ENCODE results near the gene COX10.

The COX10 gene

GRCh38 chr17:14095631-14096030 is 26.3 kb downstream of the COX10 start:
- Histone ChIP-seq H3K4me3 (ENCODE audit: low read length in 2 of 2) (no peak overlapping the region), H3K9ac (ENCODE audit: low read length in 2 of 2) (no peak overlapping the region), H3K9me3 (ENCODE audit: control insufficient read depth in 2 of 2, low read length in 2 of 2) (no peaks in the 10 kb centered on the region), H3K4me1 (ENCODE audit: control insufficient read depth, insufficient read depth, low read length) (no peaks in the 10 kb centered on the region), H3K27ac (ENCODE audit: low read length) (no peak overlapping the region), H3K36me3 (ENCODE audit: control insufficient read depth in 2 of 2, insufficient read depth in 2 of 2, low read length in 2 of 2) (no peaks in the 10 kb centered on the region), H3K27me3 (ENCODE audit: control insufficient read depth in 1 of 2, insufficient read depth in 2 of 2, low read length in 2 of 2) (no peaks in the 10 kb centered on the region)

GRCh38 chr17:14098246-14098645 is 28.9 kb downstream of the COX10 start:
- Histone ChIP-seq H3K27ac (ENCODE audit: low read length) (no peak overlapping the region), H3K4me1 (ENCODE audit: control insufficient read depth, insufficient read depth, low read length) (no peaks in the 10 kb centered on the region), H3K9me3 (ENCODE audit: control insufficient read depth in 2 of 2, low read length in 2 of 2) (no peaks in the 10 kb centered on the region), H3K36me3 (ENCODE audit: control insufficient read depth in 2 of 2, insufficient read depth in 2 of 2, low read length in 2 of 2) (peaks cover 0 to 3% of the 10 kb centered on the region in 2 donors), H3K4me3 (ENCODE audit: low read length in 2 of 2) (no peak overlapping the region), H3K27me3 (ENCODE audit: control insufficient read depth in 1 of 2, insufficient read depth in 2 of 2, low read length in 2 of 2) (no peaks in the 10 kb centered on the region), H3K9ac (ENCODE audit: low read length in 2 of 2) (no peak overlapping the region)

- Histone ChIP-seq H3K36me3 (ENCODE audit: control insufficient read depth in 2 of 2, insufficient read depth in 2 of 2, low read length in 2 of 2) (peaks cover 0 to 3% of the 10 kb centered on the region in 2 donors), H3K9me3 (ENCODE audit: control insufficient read depth in 2 of 2, low read length in 2 of 2) (no peaks in the 10 kb centered on the region), H3K4me3 (ENCODE audit: low read length in 2 of 2) (no peak overlapping the region)
Observed at GRCh38 chr17:14101976-14102375, 32.7 kb downstream of the COX10 start.

GRCh38 chr17:14103836-14104235 is 34.5 kb downstream of the COX10 start:
- Histone ChIP-seq H3K9me3 (ENCODE audit: control insufficient read depth in 2 of 2, low read length in 2 of 2) (no peaks in the 10 kb centered on the region), H3K9ac (ENCODE audit: low read length in 2 of 2) (no peak overlapping the region), H3K27me3 (ENCODE audit: control insufficient read depth in 1 of 2, insufficient read depth in 2 of 2, low read length in 2 of 2) (no peaks in the 10 kb centered on the region), H3K4me3 (ENCODE audit: low read length in 2 of 2) (no peak overlapping the region), H3K4me1 (ENCODE audit: control insufficient read depth, insufficient read depth, low read length) (no peaks in the 10 kb centered on the region), H3K27ac (ENCODE audit: low read length) (no peak overlapping the region), H3K36me3 (ENCODE audit: control insufficient read depth in 2 of 2, insufficient read depth in 2 of 2, low read length in 2 of 2) (peaks cover 0 to 3% of the 10 kb centered on the region in 2 donors)

More at GRCh38 chr17:14101976-14102375, 32.7 kb downstream of the COX10 start:
- Histone ChIP-seq H3K27me3 (ENCODE audit: control insufficient read depth in 1 of 2, insufficient read depth in 2 of 2, low read length in 2 of 2) (no peaks in the 10 kb centered on the region), H3K27ac (ENCODE audit: low read length) (no peak overlapping the region), H3K9ac (ENCODE audit: low read length in 2 of 2) (no peak overlapping the region), H3K4me1 (ENCODE audit: control insufficient read depth, insufficient read depth, low read length) (no peaks in the 10 kb centered on the region)

GRCh38 chr17:14104734-14105133 is 35.4 kb downstream of the COX10 start:
- H3K4me3 ChIP-seq (ENCODE audit: low read length in 2 of 2), result no peak overlapping the region

GRCh38 chr17:14107889-14108288 is 38.6 kb downstream of the COX10 start:
- H3K27me3 ChIP-seq (ENCODE audit: control insufficient read depth in 1 of 2, insufficient read depth in 2 of 2, low read length in 2 of 2), result no peaks in the 10 kb centered on the region
- H3K36me3 ChIP-seq (ENCODE audit: control insufficient read depth in 2 of 2, insufficient read depth in 2 of 2, low read length in 2 of 2), result no peaks in the 10 kb centered on the region
- no peaks in the 10 kb centered on the region for H3K4me1 ChIP-seq (ENCODE audit: control insufficient read depth, insufficient read depth, low read length)
- no peak overlapping the region for H3K9ac ChIP-seq (ENCODE audit: low read length in 2 of 2)
- no peak overlapping the region for H3K27ac ChIP-seq (ENCODE audit: low read length)
- H3K4me3 ChIP-seq (ENCODE audit: low read length in 2 of 2), result no peak overlapping the region
- no peaks in the 10 kb centered on the region for H3K9me3 ChIP-seq (ENCODE audit: control insufficient read depth in 2 of 2, low read length in 2 of 2)

More at GRCh38 chr17:14104734-14105133, 35.4 kb downstream of the COX10 start:
- no peaks in the 10 kb centered on the region for H3K27me3 ChIP-seq (ENCODE audit: control insufficient read depth in 1 of 2, insufficient read depth in 2 of 2, low read length in 2 of 2)
- no peak overlapping the region for H3K9ac ChIP-seq (ENCODE audit: low read length in 2 of 2)
- no peaks in the 10 kb centered on the region for H3K9me3 ChIP-seq (ENCODE audit: control insufficient read depth in 2 of 2, low read length in 2 of 2)
- H3K36me3 ChIP-seq (ENCODE audit: control insufficient read depth in 2 of 2, insufficient read depth in 2 of 2, low read length in 2 of 2), result peaks cover 0 to 3% of the 10 kb centered on the region in 2 donors
- H3K4me1 ChIP-seq (ENCODE audit: control insufficient read depth, insufficient read depth, low read length), result no peaks in the 10 kb centered on the region
- no peak overlapping the region for H3K27ac ChIP-seq (ENCODE audit: low read length)

- H3K4me1 ChIP-seq (ENCODE audit: control insufficient read depth, insufficient read depth, low read length), result no peaks in the 10 kb centered on the region
- no peaks in the 10 kb centered on the region for H3K27me3 ChIP-seq (ENCODE audit: control insufficient read depth in 1 of 2, insufficient read depth in 2 of 2, low read length in 2 of 2)
- H3K36me3 ChIP-seq (ENCODE audit: control insufficient read depth in 2 of 2, insufficient read depth in 2 of 2, low read length in 2 of 2), result no peaks in the 10 kb centered on the region
- H3K4me3 ChIP-seq (ENCODE audit: low read length in 2 of 2), result no peak overlapping the region
- no peak overlapping the region for H3K27ac ChIP-seq (ENCODE audit: low read length)
- no peak overlapping the region for H3K9ac ChIP-seq (ENCODE audit: low read length in 2 of 2)
- H3K9me3 ChIP-seq (ENCODE audit: control insufficient read depth in 2 of 2, low read length in 2 of 2), result no peaks in the 10 kb centered on the region
Observed at GRCh38 chr17:14112407-14112806, 43.1 kb downstream of the COX10 start.

- H3K36me3 ChIP-seq (ENCODE audit: control insufficient read depth in 2 of 2, insufficient read depth in 2 of 2, low read length in 2 of 2), result no peaks in the 10 kb centered on the region
- no peak overlapping the region for H3K4me3 ChIP-seq (ENCODE audit: low read length in 2 of 2)
- no peaks in the 10 kb centered on the region for H3K9me3 ChIP-seq (ENCODE audit: control insufficient read depth in 2 of 2, low read length in 2 of 2)
- no peak overlapping the region for H3K27ac ChIP-seq (ENCODE audit: low read length)
- H3K4me1 ChIP-seq (ENCODE audit: control insufficient read depth, insufficient read depth, low read length), result no peaks in the 10 kb centered on the region
- H3K27me3 ChIP-seq (ENCODE audit: control insufficient read depth in 1 of 2, insufficient read depth in 2 of 2, low read length in 2 of 2), result no peaks in the 10 kb centered on the region
- no peak overlapping the region for H3K9ac ChIP-seq (ENCODE audit: low read length in 2 of 2)
Observed at GRCh38 chr17:14113137-14113536, 43.8 kb downstream of the COX10 start.

- Histone ChIP-seq H3K36me3 (ENCODE audit: control insufficient read depth in 2 of 2, insufficient read depth in 2 of 2, low read length in 2 of 2) (no peaks in the 10 kb centered on the region), H3K4me3 (ENCODE audit: low read length in 2 of 2) (no peak overlapping the region), H3K9ac (ENCODE audit: low read length in 2 of 2) (no peak overlapping the region), H3K4me1 (ENCODE audit: control insufficient read depth, insufficient read depth, low read length) (no peaks in the 10 kb centered on the region), H3K27ac (ENCODE audit: low read length) (no peak overlapping the region), H3K9me3 (ENCODE audit: control insufficient read depth in 2 of 2, low read length in 2 of 2) (no peaks in the 10 kb centered on the region), H3K27me3 (ENCODE audit: control insufficient read depth in 1 of 2, insufficient read depth in 2 of 2, low read length in 2 of 2) (no peaks in the 10 kb centered on the region)
Observed at GRCh38 chr17:14116263-14117024, 47.1 kb downstream of the COX10 start.

GRCh38 chr17:14118951-14119350 is 49.6 kb downstream of the COX10 start:
- H3K36me3 ChIP-seq (ENCODE audit: control insufficient read depth in 2 of 2, insufficient read depth in 2 of 2, low read length in 2 of 2), result no peaks in the 10 kb centered on the region

GRCh38 chr17:14119546-14119945 is 50.2 kb downstream of the COX10 start:
- H3K27me3 ChIP-seq (ENCODE audit: control insufficient read depth in 1 of 2, insufficient read depth in 2 of 2, low read length in 2 of 2), result no peaks in the 10 kb centered on the region
- no peaks in the 10 kb centered on the region for H3K4me1 ChIP-seq (ENCODE audit: control insufficient read depth, insufficient read depth, low read length)
- H3K9ac ChIP-seq (ENCODE audit: low read length in 2 of 2), result no peak overlapping the region
- H3K4me3 ChIP-seq (ENCODE audit: low read length in 2 of 2), result no peak overlapping the region
- no peaks in the 10 kb centered on the region for H3K36me3 ChIP-seq (ENCODE audit: control insufficient read depth in 2 of 2, insufficient read depth in 2 of 2, low read length in 2 of 2)
- no peaks in the 10 kb centered on the region for H3K9me3 ChIP-seq (ENCODE audit: control insufficient read depth in 2 of 2, low read length in 2 of 2)
- H3K27ac ChIP-seq (ENCODE audit: low read length), result no peak overlapping the region

More at GRCh38 chr17:14118951-14119350, 49.6 kb downstream of the COX10 start:
- Histone ChIP-seq H3K9ac (ENCODE audit: low read length in 2 of 2) (no peak overlapping the region), H3K9me3 (ENCODE audit: control insufficient read depth in 2 of 2, low read length in 2 of 2) (no peaks in the 10 kb centered on the region), H3K27me3 (ENCODE audit: control insufficient read depth in 1 of 2, insufficient read depth in 2 of 2, low read length in 2 of 2) (no peaks in the 10 kb centered on the region), H3K4me3 (ENCODE audit: low read length in 2 of 2) (no peak overlapping the region), H3K4me1 (ENCODE audit: control insufficient read depth, insufficient read depth, low read length) (no peaks in the 10 kb centered on the region), H3K27ac (ENCODE audit: low read length) (no peak overlapping the region)

Measured in stomach smooth muscle (tissue), 2 donors.